DMS53 (cell line): ENCODE data around the gene IMMT.
"Not testable (repeated sequence)": the region's sequence is repeated elsewhere in the genome, so short reads cannot be mapped to it uniquely, and the experiment has no call there.

Experiments
- DNase-seq: peaks from one replicate; lab custom pipeline; 2025; lab: John Stamatoyannopoulos, UW

IMMT gene

DNA sequence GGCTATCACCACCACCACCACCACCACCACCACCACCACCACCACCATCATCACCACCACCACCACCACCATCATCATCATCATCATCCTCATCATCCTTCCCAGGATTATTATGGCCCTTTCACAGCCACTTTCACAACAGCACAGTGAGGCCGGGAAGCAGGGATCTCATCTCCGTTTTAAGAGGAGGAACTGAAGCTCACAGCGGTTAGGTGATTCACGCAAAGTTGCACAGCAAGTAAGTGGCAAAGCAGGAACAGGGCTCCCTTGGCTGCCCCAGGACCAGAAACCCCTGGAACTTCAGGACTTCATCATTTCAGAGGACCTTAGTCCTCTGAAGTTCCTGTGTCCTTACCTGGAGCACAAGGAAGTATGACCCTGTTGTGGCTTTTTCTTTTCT, 30.8 kb upstream of the IMMT start:
- no peak for DNase-seq

DNA sequence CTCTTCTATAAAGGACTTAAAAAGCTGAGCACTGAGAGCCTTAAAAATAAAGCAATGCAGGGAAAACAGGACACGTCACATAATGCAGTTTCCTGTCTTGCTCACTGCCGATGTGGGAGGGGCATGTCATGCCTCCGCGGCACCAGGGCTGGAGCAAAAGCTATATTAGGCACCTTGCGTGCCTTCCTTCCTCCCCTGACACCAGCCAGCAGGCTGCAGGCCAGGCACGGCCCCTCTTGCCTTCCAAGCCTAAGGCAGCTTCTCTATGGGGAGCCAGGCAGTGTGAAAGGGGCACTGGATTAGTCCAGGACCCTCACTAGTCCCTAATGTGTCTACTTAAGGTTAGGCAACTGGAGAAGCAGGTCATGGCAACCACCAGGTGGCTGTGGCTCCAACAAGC, 30.3 kb upstream of the IMMT start:
- no peak for DNase-seq

DNA sequence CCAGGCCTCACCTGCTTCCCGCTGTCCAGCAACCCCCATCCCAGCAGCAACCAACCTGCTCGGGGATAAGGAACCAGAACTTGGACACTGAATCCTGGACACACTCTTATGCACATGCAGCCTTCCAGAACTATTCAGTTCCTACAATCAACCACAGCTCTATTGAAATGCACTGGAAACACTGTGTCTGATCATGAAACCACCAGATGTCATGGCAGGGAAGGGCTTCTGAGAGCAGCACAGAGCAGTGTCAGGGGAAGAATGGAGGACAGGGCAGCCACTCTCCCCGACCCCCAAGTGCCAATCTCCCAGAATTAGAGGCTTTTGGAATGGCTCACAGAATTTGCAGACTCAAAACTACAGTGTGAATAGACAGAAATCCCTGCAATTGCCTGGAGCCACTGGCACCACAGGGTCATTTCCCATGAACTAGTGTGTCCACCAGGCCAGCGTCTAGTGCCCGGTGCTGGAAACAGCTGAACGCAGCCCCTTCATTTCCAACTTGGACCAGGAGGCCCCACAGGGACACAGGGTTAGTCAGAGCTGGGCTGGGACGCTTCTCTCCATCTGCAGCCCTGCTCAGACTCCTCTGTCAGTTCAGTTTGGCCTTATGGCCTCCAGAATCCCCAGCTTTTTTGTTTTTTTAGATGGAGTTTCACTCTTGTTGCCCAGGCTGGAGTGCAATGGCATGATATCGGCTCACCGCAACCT, 29.5 kb upstream of the IMMT start:
- no peak for DNase-seq

DNA sequence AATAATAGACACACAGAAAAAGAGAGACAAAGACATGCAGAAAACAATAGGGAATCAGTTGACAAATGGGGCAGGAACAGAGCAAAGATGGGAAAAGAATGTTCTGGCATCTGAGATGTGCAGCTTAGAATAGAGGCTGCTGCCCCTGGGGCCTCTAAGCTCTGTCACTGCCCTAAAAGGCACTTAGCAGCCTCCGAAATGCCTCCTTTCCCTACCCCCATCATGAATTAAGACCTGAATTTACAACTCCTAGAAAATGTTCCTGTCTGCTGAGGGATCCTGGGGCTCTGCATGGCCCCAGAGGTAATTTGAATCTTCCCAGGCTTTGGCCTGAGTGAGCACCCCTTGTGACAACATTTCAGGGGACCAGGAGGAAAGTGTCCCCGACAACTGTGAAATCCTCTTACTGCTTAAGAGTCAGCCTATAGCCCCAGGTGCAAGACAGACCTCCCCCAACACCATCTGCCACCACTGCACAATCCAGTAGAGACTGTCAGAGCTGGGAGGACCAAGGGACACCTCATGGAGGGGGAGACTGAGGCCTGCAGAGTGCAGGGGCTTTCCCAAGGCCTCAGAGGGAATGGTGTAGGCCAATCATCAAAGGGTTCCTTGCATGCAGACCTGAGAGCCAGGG, 28.8 kb upstream of the IMMT start:
- no peak for DNase-seq

DNA sequence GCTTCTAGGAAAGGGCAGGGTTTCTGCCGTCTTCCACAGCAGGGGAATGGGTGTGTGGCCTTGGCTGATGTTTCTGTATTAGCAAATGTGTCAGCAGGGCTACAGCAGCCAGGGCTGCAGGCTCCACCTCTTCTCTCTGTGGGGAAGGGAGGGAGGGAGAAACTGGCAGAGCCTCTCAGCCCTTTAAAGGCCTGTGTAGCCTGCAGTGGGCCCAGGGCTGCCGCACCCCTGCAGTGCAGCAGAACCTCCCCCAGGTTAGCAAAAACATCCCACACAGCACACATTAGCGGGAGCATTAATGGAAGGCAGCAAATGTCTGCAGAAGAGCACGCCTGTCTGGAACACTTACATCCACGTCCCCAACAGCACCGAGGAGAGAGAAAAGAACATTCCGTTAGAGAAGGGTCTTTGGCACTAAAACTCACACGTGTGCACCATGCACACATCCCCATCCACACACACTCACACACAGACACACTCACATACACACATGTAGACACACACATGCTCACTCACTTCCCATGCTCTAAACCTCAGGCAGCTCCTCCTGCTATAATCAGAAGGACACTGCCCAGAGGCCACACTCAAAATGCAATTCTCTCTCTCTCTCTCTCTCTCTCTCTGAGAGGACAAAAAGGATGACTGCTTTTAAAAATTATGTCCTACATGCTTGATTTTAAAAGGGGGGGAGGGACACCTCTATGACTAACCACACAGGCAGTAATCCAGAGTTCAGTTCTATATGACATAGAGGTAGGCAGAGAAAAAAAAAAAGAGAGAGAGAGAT, 28.1 kb upstream of the IMMT start:
- no peak for DNase-seq

DNA sequence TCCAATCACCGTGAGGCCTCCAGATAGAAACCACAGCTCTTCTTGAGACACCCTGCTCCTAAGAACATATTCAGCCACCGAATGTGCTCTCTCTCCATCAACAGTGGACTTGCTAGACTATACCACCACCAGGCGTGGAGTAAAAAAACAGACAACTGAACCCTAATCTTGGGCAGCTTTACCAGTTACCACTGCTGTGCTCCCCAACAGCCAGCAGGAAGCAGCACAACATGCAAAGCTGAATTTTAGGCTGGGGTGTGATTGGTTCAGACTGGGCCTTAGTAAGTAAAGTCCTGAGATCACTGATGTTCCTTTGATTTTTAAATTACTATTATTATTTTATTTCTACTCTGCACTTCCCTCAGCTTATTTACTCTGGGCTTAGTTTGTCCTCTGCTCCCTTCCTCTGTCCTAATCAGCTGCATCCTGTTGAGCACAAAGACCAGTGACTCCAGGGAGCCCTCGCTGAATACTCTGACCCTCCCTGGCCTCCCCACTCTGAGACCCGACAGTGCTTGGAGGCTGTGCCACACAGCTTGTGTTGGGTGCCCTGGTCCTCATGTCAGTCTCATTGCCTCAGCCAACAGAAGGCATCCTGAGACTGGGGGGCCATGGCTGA, 25.9 kb upstream of the IMMT start:
- peak; percentile 81 for DNase-seq

DNA sequence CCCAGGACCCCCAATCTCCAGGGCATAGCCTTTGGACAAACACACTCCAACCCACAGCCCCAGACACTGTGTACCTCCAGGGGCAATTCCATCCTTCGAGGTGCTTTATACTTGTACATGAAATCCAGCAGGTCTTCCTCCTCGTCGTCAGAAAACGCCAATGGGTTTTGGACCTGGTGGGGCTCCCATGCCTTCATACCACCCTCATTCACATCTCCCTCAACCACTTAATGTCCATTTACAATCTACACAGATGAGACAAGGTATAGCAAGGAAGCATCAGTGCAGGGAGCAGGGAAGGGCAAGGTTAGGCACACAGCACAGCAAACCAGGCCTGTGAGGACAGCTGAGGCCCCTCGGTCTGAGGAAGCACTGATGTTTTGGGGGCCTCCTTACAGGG, 24.6 kb upstream of the IMMT start:
- no peak for DNase-seq

DNA sequence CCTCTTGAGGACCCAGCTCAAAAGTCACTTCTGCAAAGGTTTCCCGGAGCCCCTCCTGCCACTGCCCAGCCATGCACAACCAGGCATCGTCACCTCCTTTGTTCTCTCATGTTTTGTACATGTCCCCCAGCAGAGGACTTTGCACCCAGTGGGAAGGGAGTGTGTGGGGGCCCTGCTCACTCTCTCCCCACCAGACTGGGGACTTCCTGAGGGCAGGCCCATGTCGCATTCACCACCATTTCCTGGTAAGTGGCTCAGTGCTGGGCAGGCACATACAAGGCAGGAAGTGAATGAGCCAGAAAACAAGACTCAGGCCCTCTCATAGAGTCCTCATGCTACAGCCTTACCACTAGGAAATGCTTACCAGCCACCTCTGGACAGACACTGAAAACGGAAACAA, 22.9 kb upstream of the IMMT start:
- DNase-seq = no peak

DNA sequence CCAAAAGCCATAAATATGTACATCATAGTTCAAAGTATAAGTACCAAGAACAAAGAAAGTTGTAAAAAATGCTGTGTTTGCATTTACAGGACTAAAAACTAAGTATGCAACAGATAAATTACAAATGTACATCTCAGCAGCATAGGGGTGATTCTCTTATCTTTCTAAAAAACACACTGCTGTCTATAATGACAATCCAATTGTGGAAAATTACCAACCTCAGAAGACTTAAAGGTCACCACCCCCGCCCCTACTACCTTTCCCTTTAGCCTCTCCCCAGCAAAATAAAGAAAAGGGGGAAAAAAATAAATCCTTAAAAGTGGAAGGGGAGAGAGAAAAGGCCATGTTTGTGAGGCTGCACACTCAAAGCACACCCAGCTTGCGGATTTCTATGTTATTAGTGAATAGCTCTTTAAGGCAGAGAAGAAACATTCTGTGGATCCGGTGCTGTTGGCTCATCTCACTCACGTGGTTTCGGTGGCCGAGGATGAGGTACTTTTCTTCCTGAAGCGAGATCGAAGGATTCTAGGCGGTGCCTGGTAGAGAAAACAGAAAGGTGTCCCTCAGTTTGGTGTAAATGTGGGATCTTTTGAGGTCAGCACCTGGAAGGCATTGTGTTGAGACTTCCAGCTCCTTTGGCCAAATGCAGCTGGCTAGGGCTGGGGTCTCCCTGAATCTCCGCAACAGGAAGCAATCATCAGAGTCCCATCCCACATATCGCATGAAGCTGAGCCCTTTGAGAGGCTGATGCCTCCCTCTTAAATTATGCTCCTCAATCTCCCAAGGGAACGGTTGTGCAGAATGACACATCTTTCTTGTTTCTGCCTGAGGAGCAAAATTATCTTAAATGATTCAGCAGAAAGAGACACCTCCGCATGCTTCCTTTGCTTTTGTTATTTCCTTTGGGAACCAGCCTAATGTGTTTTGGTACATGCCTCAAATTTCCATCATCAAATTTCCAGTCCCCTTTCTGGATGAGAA, 21.6 kb upstream of the IMMT start:
- DNase-seq = no peak

DNA sequence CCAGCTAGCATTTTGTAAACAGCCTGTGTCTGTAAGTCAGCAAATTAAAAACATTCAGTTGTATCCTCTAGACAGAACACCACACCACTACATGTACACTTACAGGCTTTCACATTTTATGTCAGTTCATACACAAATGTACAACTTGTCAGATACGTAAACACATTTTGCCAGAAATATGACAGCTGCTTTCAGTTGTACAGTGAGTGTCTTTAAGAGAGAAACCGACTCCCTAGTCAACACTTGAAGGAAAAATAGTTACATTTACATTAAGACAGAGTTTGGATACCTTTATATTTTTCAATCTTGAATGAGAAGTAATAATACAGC, 19.2 kb upstream of the IMMT start:
- DNase-seq = no peak

DNA sequence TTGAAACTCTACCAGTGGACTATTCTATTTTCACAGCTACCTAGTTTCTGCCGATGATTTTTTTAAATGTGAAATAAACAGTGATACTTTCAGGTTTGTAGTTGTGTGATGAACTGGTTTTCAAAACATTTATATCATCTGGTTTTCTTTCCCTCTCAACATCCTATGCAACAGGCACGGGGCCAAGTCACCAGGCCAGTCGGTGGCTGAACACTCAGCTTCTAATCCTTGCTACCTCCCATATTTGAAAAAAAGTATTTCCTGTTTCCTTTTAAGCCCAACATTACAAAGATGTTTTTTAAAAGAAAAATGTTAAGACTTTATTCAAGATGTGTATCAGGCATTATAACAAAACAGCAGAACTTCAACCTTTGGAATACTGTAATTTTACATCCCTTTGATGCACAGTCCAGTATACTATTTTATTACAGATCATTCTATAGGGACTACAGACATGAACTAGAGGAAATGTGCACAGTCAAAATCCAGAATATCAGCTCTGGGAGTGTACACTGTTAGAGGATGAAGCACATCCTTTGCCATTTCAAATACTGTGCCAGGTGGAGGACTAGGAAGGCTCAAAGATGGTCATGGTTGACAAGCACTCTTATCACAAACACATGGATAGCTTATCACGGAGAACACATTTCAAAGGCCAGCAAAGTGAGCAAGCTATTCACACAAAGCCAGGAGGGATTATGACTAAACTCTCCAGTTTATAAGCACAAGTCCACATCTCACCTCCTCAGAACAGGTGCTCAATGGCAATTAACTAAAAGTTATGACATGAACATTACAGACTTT, 18.6 kb upstream of the IMMT start:
- DNase-seq = peak; percentile 95

DNA sequence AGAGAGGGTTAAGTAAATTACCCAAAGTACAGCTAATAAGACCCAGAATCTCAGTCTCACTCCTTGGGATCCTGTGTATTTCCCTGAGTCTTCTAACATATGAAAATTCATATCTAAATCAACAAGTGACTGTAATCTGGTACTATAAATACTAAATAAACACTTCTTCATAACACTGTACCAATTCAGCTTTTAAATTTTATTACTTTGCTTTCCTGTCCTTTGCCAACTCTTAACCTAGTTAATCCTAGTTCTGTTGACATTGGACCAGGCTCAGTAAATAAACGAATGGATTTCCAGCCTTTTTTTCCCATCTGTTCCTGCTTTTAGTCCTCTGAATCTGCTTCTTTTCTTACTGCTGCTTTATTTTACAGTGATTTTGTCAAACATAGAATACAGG, 17.8 kb upstream of the IMMT start:
- DNase-seq = peak; percentile 79

DNA sequence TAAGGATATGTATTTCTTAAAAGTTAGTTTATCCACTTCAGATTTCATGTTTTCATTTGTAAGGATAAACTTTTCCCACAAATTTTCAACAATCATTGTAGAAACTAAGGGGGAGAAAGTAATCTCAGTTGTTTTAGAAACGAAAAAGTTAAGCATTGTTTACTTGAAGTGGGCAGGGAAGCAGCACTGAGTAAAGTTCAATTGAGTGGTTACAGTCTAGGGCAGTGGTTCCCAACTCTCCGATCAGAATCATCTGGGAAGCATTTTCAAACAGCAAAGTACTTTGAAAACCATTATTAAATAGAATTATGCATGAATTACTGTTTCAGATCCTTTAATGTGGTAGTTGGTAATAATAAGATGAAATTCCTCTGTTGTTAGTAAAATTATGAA, 16.5 kb upstream of the IMMT start:
- no peak for DNase-seq

DNA sequence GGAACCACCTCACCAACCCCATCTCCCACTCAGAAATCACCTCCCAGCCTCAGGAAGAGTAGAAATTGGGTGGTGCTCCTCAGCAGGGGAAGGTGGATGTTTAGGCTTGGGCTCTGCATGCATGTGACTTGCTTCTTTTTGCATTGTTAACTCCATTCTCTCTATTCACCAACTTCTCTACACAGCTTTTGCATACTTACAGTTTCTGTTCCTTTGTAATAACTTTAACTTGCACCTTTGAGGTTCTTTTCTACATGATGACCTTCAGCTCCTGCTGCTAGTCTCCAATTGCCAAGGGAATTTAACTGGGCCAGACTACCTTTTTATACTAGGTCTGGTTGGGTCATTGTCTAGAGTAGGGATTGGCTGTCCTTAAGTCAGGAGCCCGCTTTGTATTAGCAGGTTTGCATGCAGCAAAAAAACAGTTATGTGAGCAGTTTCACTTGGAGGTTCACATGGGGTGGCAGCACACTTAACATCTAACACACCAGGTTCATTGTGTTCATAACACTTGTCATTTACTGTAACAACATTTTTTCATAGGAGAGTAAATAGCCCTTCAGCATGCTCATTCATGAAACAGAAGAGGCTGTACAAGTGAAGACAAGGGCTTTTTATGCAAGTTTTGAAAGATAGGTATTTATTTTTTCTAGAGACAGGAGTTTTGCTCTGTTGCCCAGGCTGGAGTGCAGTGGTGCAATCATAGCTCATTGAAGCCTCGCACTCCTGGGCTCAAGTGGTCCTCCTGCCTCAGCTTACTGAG, 16.0 kb upstream of the IMMT start:
- peak; percentile 79 for DNase-seq

DNA sequence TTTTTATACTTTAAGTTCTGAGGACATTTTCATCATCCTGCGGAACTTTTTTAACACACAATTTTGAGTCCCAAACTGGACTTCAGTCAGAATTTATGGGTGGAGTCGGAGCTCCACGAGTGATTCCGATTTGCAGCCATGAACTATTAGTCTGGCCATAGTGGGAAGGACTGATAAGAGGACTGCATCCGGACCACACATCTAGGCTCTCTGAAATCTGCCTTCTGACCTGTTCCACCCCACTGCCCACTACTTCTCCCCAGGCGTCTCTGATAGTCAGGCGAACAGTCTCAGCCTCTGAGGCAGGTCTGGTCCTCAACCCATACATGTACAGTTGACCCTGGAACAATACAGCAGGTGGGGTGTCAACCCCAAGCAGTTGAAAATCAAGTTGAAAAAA, 9.2 kb upstream of the IMMT start:
- no peak for DNase-seq

DNA sequence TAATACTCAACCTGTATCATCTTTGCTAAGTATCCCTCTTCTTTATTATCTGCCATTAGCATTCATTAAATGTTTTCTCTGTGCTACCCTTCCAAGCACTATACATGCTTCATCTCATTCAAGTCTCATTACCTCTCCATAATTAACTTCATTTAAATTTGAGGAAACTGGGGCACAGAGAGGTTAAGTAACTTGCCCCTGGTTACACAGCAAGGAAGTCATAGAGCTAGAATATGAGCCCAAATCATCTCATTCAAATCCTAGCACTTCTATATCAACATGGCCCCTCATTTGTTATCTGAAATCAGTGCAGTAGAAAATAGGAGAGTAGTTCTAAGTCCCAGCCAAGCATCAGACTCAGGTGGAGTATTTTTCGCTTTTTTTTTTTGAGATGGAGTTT, 8.4 kb upstream of the IMMT start:
- DNase-seq = no peak

DNA sequence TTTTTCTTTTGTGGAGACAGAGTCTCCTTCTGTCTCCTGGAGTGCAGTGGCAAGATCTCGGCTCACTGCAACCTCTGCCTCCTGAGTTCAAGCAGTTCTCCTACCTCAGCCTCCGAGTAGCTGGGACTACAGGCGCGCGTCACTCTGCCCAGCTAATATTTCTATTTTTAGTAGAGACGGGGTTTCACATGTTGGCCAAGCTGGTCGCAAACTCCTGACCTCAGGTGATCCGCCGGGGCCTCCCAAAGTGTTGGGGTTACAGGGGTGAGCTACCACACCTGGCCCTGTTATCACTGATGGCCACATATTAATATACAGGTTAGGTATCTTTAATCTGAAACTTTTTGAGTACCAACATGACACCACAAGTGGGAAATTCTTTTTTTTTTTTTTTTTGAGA, 7.4 kb upstream of the IMMT start:
- DNase-seq = no peak

DNA sequence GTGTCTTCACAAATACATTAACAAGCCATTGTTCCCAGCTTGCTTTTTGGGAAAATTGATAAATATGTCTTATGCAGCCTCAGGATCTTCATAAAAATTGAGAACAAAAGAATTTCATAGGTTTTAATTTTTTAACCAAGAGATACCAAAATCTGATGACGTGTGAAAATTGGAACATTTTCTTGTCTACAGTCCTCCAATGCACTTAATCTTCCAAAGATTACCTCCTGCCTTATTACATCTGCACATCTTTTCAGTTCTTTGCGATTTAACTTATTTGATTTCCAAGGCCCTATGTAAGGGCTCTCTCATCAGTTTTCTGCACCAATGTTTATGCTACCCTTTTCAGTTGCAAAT, 7.1 kb upstream of the IMMT start:
- no peak for DNase-seq

DNA sequence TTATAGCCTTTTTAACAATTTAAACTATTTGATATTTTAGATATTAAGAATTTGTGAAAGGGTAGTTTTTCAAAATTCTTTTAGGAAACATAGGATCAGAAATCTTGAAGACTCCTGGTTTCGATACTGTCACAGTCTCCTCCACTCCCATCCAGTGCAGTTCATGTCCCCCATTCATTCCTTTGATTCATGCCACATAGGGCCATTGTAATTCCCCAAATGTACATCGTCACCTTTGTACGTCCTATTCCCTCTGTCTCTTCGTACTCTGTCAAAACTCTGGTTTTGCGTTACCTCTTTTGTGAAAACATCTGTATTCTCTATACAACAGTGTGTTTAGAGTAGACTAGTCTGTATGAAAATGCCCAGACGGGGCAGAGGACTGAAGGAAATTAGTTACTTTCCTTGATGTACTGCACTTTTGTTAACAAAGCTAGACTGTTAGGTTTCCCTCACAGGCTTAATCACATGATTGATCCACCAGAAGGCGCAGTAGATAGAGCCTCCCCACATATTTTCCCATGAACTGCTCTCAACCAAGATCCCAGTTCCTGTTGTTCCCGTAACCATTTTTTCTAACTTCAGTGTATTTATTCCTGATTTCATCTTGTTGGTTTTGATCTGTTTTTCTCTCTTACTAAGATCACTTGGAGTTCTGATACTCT, 6.5 kb upstream of the IMMT start:
- no peak for DNase-seq

DNA sequence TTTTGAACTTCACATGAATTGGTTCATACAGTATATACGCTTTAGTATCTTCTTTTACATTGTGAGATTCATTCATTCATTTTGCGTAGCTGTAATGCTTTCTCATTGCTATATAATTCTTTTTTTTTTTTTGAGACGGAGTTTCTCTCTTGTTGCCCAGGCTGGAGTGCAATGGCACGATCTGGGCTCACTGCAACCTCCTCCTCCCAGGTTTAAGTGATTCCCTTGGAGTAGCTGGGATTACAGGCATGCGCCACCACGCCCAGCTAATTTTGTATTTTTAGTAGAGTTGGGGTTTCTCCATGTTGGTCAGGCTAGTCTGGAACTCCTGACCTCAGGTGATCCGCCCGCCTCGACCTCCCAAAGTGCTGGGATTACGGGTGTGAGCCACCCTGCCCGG, 5.3 kb upstream of the IMMT start:
- not testable (repeated sequence) for DNase-seq
